HEK293 (cell line): ENCODE results near the gene ACER3.
"Not testable (repeated sequence)": the region's sequence is repeated elsewhere in the genome, so short reads cannot be mapped to it uniquely, and the experiment has no call there.

Experiments
- CTCF ChIA-PET: fragments of 350-600 bp; formaldehyde crosslinking; extraction: SDS; loops from one replicate; lab custom pipeline; 2021; ENCODE audit warnings: antibody characterized with exemption; lab: Yijun Ruan, JAX
- POLR2A ChIA-PET: fragments of 300-600 bp; formaldehyde crosslinking; extraction: SDS; loops from one replicate; lab custom pipeline; 2020; ENCODE audit warnings: antibody characterized with exemption, inconsistent platforms; lab: Yijun Ruan, JAX
- H3K27ac ChIP-seq: fragments of 200-500 bp; sonication (Bioruptor generic); 2 replicates; pipeline ENCODE4 v1.5.1; 2014; ENCODE audit warnings: low read depth, low read length, control low read depth, inconsistent platforms; ENCODE audit errors: extremely low read depth
- H3K36me3 ChIP-seq, 2 experiments: fragments of 200-500 bp in 1 of 2; sonication (Bioruptor generic) in 1 of 2; 1 replicate in 1 of 2; 2 replicates in 1 of 2; pipeline ENCODE4 v1.5.1; 2014 to 2017; ENCODE audit warnings: inconsistent platforms in 2 of 2, low read length in 2 of 2; ENCODE audit not compliant: control insufficient read depth in 2 of 2, insufficient read depth in 1 of 2
- H3K4me1 ChIP-seq: fragments of 200-500 bp; sonication (Bioruptor generic); 2 replicates; pipeline ENCODE4 v1.5.1; 2014; ENCODE audit warnings: mild to moderate bottlenecking, low read length, inconsistent platforms; ENCODE audit not compliant: control insufficient read depth, insufficient read depth
- H3K4me3 ChIP-seq: 2 replicates; pipeline ENCODE4 v1.5.1; 2011; ENCODE audit warnings: low read depth, mild to moderate bottlenecking, control low read depth, low read length, moderate library complexity
- H3K9me3 ChIP-seq: fragments of 200-500 bp; sonication (Bioruptor generic); 2 replicates; pipeline ENCODE4 v1.5.1; 2014; ENCODE audit warnings: low read depth, low read length, inconsistent platforms; ENCODE audit not compliant: control insufficient read depth, insufficient read depth
- GLIS1 ChIP-seq: fragments of 450-650 bp; formaldehyde crosslinking; IDR thresholded peaks from 2 replicates; pipeline ENCODE4 v1.5.1; 2016; ENCODE audit warnings: missing biosample characterization, missing genetic modification characterization
- KLF9 ChIP-seq: fragments of 450-650 bp; formaldehyde crosslinking; IDR thresholded peaks from 2 replicates; pipeline ENCODE4 v1.5.1; 2016; ENCODE audit warnings: missing biosample characterization, missing genetic modification characterization, low read depth
- RBAK ChIP-seq: fragments of 450-650 bp; formaldehyde crosslinking; IDR thresholded peaks from 2 replicates; pipeline ENCODE4 v1.5.1; 2016; ENCODE audit warnings: missing biosample characterization, missing genetic modification characterization
- YY1 ChIP-seq: fragments of 450-650 bp; formaldehyde crosslinking; IDR thresholded peaks from 2 replicates; pipeline ENCODE4 v1.5.1; 2018; ENCODE audit warnings: missing biosample characterization, missing genetic modification characterization
- ZBTB49 ChIP-seq: fragments of 450-650 bp; formaldehyde crosslinking; IDR thresholded peaks from 2 replicates; pipeline ENCODE4 v1.5.1; 2016; ENCODE audit warnings: missing biosample characterization, missing genetic modification characterization, low read depth
- ZNF121 ChIP-seq: fragments of 450-650 bp; formaldehyde crosslinking; IDR thresholded peaks from 2 replicates; pipeline ENCODE4 v1.5.1; 2016; ENCODE audit warnings: missing biosample characterization, missing genetic modification characterization
- ZNF157 ChIP-seq: fragments of 450-650 bp; formaldehyde crosslinking; IDR thresholded peaks from 2 replicates; pipeline ENCODE4 v1.5.1; 2016; ENCODE audit warnings: missing biosample characterization, missing genetic modification characterization
- ZNF335 ChIP-seq: fragments of 450-650 bp; formaldehyde crosslinking; conservative IDR thresholded peaks from 2 replicates; pipeline ENCODE4 v1.5.1; 2016; ENCODE audit warnings: missing biosample characterization, missing genetic modification characterization
- ZNF341 ChIP-seq: fragments of 450-650 bp; formaldehyde crosslinking; IDR thresholded peaks from 2 replicates; pipeline ENCODE4; 2016; ENCODE audit warnings: low read depth, missing biosample characterization, missing genetic modification characterization
- ZNF354C ChIP-seq: fragments of 450-650 bp; formaldehyde crosslinking; IDR thresholded peaks from 2 replicates; pipeline ENCODE4 v1.5.1; 2016; ENCODE audit warnings: missing biosample characterization, missing genetic modification characterization, low read depth, borderline replicate concordance
- ZNF37A ChIP-seq: fragments of 450-650 bp; IDR thresholded peaks from 2 replicates; pipeline ENCODE4 v1.5.1; 2018; ENCODE audit warnings: missing biosample characterization, missing genetic modification characterization
- ZNF394 ChIP-seq: fragments of 450-650 bp; formaldehyde crosslinking; IDR thresholded peaks from 2 replicates; pipeline ENCODE4 v1.5.1; 2016; ENCODE audit warnings: missing biosample characterization, missing genetic modification characterization, mild to moderate bottlenecking, moderate library complexity, borderline replicate concordance
- ZNF404 ChIP-seq: fragments of 450-650 bp; formaldehyde crosslinking; IDR thresholded peaks from 2 replicates; pipeline ENCODE4 v1.5.1; 2017; ENCODE audit warnings: missing biosample characterization, missing genetic modification characterization
- ZNF510 ChIP-seq: fragments of 450-650 bp; formaldehyde crosslinking; IDR thresholded peaks from 2 replicates; pipeline ENCODE4 v1.5.1; 2018; ENCODE audit warnings: mild to moderate bottlenecking, missing genetic modification characterization, missing biosample characterization; ENCODE audit not compliant: insufficient replicate concordance
- ZNF530 ChIP-seq: fragments of 450-650 bp; formaldehyde crosslinking; IDR thresholded peaks from 2 replicates; pipeline ENCODE4 v1.5.1; 2016; ENCODE audit warnings: low read depth, missing biosample characterization, missing genetic modification characterization
- ZNF561 ChIP-seq: fragments of 450-650 bp; IDR thresholded peaks from 2 replicates; pipeline ENCODE4 v1.5.1; 2018; ENCODE audit warnings: missing biosample characterization, missing genetic modification characterization, borderline replicate concordance
- ZNF654 ChIP-seq: fragments of 450-650 bp; formaldehyde crosslinking; IDR thresholded peaks from 2 replicates; pipeline ENCODE4 v1.5.1; 2016; ENCODE audit warnings: low read depth, missing biosample characterization, missing genetic modification characterization
- ZNF776 ChIP-seq: fragments of 450-650 bp; formaldehyde crosslinking; IDR thresholded peaks from 2 replicates; pipeline ENCODE4 v1.5.0; 2017; ENCODE audit warnings: missing biosample characterization, missing genetic modification characterization, borderline replicate concordance
- TF ChIP-seq, protein P1 (sequence below): fragments of 450-650 bp; formaldehyde crosslinking; IDR thresholded peaks from 2 replicates; pipeline ENCODE4 v1.5.1; 2017; ENCODE audit warnings: missing biosample characterization, missing genetic modification characterization
- TF ChIP-seq, protein P2 (sequence below): fragments of 450-650 bp; formaldehyde crosslinking; IDR thresholded peaks from 2 replicates; pipeline ENCODE4 v1.5.1; 2016; ENCODE audit warnings: missing biosample characterization, missing genetic modification characterization
- TF ChIP-seq, protein P3 (sequence below): fragments of 450-650 bp; formaldehyde crosslinking; IDR thresholded peaks from 2 replicates; pipeline ENCODE4 v1.5.1; 2016; ENCODE audit warnings: missing biosample characterization, missing genetic modification characterization

ACER3 gene

DNA sequence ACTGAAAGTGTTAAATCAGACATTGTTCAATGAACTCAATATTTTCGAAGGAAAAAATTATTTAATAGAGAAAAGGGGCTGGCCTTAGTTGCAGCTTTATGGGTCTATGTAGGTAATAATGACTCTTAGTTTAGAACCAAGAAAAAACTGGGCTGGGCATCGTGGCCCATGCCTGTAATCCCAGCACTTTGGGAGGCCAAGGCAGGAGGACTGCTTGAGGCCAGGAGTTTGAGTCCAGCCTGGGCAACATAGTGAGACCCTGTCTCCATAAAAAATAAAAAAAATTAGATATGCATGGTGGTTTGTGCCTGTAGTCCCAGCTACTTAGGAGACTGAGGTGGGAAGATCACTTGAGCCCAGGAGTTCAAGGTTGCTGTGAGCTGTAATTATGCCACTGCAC is 2.1 kb downstream of the ACER3 start:
- 0 out of 2 replicates have a peak, but pooled peaks have one; percentile 23 for TF ChIP-seq ZNF121
- H3K4me1 ChIP-seq, H3K9me3 ChIP-seq, POLR2A ChIA-PET, H3K36me3 ChIP-seq, H3K4me3 ChIP-seq, H3K27ac ChIP-seq: not testable (repeated sequence)
- CTCF ChIA-PET, result interaction anchor here (0.6 to 1.4 kb wide), 3 partner anchors 37 to 128 kb away, joined by 3 to 5 read pairs (median 4); no protein-coding TSS in a partner anchor

DNA sequence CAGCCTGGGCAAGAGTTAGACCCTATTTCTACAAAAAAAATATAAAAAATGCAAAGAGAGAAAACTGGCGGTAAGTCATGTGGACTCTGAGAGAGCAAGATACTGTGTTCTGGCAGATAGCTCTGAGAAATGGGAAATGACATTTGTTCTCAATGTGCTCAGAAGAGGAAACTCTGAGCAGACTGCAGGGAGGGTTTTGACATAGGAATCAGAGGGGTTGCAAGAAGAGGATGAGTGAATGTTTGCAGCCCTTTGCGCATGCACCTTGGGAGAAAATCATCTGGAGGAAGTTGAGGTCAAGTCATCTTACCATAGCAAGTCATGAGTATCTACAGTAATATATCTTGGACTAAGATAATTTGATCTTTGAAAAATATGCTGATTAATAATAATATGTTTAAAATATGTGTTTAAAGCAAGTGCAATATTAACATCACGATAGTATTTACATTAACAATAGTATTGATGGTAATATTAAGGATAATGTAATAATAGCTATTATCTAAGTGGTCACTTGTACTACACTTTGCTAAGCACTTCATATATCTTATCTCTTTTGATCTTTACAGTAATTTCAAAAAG is 2.6 kb downstream of the ACER3 start:
- POLR2A ChIA-PET, result interaction anchor here (0.5 kb wide), 1 partner anchor 19 kb away, joined by 3 read pairs; no protein-coding TSS in a partner anchor
- H3K27ac ChIP-seq, result no peak overlapping the region
- H3K4me3 ChIP-seq, result no peak overlapping the region
- H3K36me3 ChIP-seq, result peaks cover 0 to 11% of the 10 kb centered on the region in 2 experiments; a peak in 1 of 3 replicates
- no peaks in the 10 kb centered on the region for H3K4me1 ChIP-seq
- H3K9me3 ChIP-seq, result no peaks in the 10 kb centered on the region
- no peak for TF ChIP-seq ZNF510 (tag by site-specific recombination)
- no peak for TF ChIP-seq KLF9 (tag by site-specific recombination)
- TF ChIP-seq ZNF654 (tag by site-specific recombination), result no peak
- TF ChIP-seq ZNF404 (tag by site-specific recombination), result no peak
- TF ChIP-seq ZNF776 (tag by site-specific recombination), result no peak
- TF ChIP-seq ZNF354C (tag by site-specific recombination), result no peak
- CTCF ChIA-PET, result interaction anchor here (0.8 to 1.4 kb wide), 3 partner anchors 43 to 129 kb away, joined by 3 to 5 read pairs (median 4); no protein-coding TSS in a partner anchor

GRCh38 chr11:76872959-76873827 is 12.5 kb downstream of the ACER3 start:
- no peak overlapping the region for H3K27ac ChIP-seq
- H3K4me1 ChIP-seq, result no peaks in the 10 kb centered on the region
- TF ChIP-seq ZNF335 (no peak), ZNF394 (tag by site-specific recombination) (no peak), YY1 (no peak), ZNF37A (tag by site-specific recombination) (no peak), ZNF561 (tag by site-specific recombination) (no peak), ZNF157 (tag by site-specific recombination) (no peak), ZNF341 (tag by site-specific recombination) (no peak), ZNF530 (tag by site-specific recombination) (no peak), ZBTB49 (tag by site-specific recombination) (no peak), GLIS1 (tag by site-specific recombination) (no peak), RBAK (no peak)
- TF ChIP-seq, protein P1, sequence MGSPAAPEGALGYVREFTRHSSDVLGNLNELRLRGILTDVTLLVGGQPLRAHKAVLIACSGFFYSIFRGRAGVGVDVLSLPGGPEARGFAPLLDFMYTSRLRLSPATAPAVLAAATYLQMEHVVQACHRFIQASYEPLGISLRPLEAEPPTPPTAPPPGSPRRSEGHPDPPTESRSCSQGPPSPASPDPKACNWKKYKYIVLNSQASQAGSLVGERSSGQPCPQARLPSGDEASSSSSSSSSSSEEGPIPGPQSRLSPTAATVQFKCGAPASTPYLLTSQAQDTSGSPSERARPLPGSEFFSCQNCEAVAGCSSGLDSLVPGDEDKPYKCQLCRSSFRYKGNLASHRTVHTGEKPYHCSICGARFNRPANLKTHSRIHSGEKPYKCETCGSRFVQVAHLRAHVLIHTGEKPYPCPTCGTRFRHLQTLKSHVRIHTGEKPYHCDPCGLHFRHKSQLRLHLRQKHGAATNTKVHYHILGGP (tag by site-specific recombination), result no peak
- TF ChIP-seq, protein P2, sequence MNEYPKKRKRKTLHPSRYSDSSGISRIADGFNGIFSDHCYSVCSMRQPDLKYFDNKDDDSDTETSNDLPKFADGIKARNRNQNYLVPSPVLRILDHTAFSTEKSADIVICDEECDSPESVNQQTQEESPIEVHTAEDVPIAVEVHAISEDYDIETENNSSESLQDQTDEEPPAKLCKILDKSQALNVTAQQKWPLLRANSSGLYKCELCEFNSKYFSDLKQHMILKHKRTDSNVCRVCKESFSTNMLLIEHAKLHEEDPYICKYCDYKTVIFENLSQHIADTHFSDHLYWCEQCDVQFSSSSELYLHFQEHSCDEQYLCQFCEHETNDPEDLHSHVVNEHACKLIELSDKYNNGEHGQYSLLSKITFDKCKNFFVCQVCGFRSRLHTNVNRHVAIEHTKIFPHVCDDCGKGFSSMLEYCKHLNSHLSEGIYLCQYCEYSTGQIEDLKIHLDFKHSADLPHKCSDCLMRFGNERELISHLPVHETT, result no peak
- TF ChIP-seq, protein P3, sequence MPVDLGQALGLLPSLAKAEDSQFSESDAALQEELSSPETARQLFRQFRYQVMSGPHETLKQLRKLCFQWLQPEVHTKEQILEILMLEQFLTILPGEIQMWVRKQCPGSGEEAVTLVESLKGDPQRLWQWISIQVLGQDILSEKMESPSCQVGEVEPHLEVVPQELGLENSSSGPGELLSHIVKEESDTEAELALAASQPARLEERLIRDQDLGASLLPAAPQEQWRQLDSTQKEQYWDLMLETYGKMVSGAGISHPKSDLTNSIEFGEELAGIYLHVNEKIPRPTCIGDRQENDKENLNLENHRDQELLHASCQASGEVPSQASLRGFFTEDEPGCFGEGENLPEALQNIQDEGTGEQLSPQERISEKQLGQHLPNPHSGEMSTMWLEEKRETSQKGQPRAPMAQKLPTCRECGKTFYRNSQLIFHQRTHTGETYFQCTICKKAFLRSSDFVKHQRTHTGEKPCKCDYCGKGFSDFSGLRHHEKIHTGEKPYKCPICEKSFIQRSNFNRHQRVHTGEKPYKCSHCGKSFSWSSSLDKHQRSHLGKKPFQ (tag by site-specific recombination), result no peak
- TF ChIP-seq, all 188 proteins: peak for 0
- H3K9me3 ChIP-seq, result no peaks in the 10 kb centered on the region
- ChIA-PET CTCF (interaction anchor here (0.7 to 1.1 kb wide), 2 partner anchors 46 to 62 kb away, joined by 4 to 5 read pairs; no protein-coding TSS in a partner anchor), POLR2A (no interaction called here)
- H3K36me3 ChIP-seq, result peaks cover 0 to 10% of the 10 kb centered on the region in 2 experiments; a peak in 2 of 3 replicates
- no peak overlapping the region for H3K4me3 ChIP-seq
